ENCODE measurements around the gene FBXO24.
"Not testable (repeated sequence)": the region's sequence is repeated elsewhere in the genome, so short reads cannot be mapped to it uniquely, and the experiment has no call there.

FBXO24 gene, protein sequence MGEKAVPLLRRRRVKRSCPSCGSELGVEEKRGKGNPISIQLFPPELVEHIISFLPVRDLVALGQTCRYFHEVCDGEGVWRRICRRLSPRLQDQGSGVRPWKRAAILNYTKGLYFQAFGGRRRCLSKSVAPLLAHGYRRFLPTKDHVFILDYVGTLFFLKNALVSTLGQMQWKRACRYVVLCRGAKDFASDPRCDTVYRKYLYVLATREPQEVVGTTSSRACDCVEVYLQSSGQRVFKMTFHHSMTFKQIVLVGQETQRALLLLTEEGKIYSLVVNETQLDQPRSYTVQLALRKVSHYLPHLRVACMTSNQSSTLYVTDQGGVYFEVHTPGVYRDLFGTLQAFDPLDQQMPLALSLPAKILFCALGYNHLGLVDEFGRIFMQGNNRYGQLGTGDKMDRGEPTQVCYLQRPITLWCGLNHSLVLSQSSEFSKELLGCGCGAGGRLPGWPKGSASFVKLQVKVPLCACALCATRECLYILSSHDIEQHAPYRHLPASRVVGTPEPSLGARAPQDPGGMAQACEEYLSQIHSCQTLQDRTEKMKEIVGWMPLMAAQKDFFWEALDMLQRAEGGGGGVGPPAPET

DNA sequence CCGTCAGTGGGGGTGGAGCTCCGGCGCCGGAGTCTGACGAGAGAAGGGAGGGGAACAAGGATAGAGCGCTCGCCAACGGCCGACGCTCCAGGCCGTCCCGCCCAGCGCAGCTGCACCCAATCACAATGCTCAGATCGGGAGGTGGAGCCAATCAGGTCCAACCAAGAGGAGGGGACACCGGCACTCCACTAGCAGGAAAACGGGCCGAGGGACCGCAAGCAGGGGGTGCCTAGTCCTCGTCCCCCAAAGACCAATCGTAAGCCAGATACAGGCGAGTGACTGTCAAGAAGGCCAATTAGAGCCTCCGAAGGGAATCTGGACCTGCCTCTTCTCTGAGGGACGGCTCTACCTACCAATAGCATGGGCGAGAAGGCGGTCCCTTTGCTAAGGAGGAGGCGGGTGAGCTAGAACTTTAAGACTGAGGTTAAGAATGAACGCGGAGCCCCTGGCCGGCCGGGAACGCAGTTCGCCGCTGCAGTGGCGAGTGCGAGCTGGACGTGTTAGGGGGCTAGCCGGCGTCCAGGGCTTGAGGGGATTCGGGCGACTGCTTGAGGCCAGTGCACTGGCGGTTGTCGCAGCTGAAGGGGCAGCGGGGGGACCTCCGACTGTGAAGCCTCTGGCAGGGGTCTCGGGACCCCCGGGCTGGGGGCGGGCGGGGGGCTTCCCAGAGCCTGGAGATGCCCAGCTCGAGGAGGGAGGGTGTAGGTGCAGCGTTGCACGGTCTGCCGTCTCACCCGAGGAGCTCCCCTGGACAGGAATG is at the start of gene FBXO24:
FBXO24 (plus strand) TSS at position 63 of the 760 bp plus-strand sequence; CDS start at position 361, 298 bp downstream.
- no peaks in the 10 kb centered on the region for H3K27me3 ChIP-seq (replicated peaks)
- peak within 1 kb of the TSS; percentile 76 for H3K4me3 ChIP-seq (ENCODE audit: low read depth, low read length)
- in situ Hi-C loops (cut with HindIII; ENCODE audit: low pct_ligation_motif_present, low sequenced_read_pairs): no loop called here
- H3K27ac ChIP-seq: peak within 1 kb of the TSS; percentile 88
- TF ChIP-seq, protein P1, sequence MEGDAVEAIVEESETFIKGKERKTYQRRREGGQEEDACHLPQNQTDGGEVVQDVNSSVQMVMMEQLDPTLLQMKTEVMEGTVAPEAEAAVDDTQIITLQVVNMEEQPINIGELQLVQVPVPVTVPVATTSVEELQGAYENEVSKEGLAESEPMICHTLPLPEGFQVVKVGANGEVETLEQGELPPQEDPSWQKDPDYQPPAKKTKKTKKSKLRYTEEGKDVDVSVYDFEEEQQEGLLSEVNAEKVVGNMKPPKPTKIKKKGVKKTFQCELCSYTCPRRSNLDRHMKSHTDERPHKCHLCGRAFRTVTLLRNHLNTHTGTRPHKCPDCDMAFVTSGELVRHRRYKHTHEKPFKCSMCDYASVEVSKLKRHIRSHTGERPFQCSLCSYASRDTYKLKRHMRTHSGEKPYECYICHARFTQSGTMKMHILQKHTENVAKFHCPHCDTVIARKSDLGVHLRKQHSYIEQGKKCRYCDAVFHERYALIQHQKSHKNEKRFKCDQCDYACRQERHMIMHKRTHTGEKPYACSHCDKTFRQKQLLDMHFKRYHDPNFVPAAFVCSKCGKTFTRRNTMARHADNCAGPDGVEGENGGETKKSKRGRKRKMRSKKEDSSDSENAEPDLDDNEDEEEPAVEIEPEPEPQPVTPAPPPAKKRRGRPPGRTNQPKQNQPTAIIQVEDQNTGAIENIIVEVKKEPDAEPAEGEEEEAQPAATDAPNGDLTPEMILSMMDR (IDR thresholded peaks at IDR 0.05; ENCODE audit: low read depth, low read length, missing control alignments): no peak
- DNase-seq: peak; percentile 100
- H3K36me3 ChIP-seq (replicated peaks): peaks cover 12% of the 10 kb centered on the region

DNA sequence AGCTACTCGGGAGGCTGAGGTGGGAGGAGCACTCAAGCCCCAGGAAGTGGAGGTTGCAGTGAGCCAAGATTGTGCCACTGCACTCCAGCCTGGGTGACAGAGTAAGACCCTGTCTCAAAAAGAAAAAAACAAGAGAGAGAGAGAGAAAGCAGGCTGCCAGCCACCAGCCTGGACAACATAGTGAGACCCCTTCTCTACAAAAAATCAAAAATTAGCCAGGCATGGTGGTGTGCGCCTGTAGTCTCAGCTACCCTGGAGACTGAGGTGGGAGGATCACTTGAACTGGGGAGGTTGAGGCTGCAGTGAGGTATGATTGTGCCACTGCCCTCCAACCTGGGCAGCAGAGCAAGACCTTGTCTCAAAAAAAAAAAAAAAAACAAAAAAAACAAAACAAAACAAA is 49.4 kb upstream of the FBXO24 start:
- H3K36me3 ChIP-seq (replicated peaks); H3K4me3 ChIP-seq (ENCODE audit: low read depth, low read length); DNase-seq; H3K27ac ChIP-seq; H3K27me3 ChIP-seq (replicated peaks); in situ Hi-C loops (cut with HindIII; ENCODE audit: low pct_ligation_motif_present, low sequenced_read_pairs): not testable (repeated sequence)

DNA sequence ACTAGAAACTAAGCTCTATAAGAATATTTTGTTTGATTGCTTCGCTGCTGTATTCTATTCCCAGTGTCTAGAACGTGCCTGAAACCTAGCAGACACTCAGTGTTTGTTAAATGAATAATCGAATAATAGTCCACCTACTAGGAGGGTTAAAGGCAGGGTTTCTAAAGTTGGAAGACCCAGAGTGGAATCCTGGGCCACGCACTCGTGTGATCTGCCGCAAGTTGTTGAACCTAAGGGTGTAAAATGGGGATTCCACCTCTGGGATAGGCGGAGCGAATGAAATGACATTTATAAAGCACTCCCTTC is 47.8 kb upstream of the FBXO24 start:
- TF ChIP-seq, protein P1 (IDR thresholded peaks at IDR 0.05; ENCODE audit: low read depth, low read length, missing control alignments): no peak
- no peak for DNase-seq
- Histone ChIP-seq H3K27ac (no peak overlapping the region), H3K27me3 (replicated peaks) (no peaks in the 10 kb centered on the region), H3K4me3 (ENCODE audit: low read depth, low read length) (peak overlapping the region; percentile 45), H3K36me3 (replicated peaks) (no peaks in the 10 kb centered on the region)
- in situ Hi-C loops (cut with HindIII; ENCODE audit: low pct_ligation_motif_present, low sequenced_read_pairs): no loop called here

DNA sequence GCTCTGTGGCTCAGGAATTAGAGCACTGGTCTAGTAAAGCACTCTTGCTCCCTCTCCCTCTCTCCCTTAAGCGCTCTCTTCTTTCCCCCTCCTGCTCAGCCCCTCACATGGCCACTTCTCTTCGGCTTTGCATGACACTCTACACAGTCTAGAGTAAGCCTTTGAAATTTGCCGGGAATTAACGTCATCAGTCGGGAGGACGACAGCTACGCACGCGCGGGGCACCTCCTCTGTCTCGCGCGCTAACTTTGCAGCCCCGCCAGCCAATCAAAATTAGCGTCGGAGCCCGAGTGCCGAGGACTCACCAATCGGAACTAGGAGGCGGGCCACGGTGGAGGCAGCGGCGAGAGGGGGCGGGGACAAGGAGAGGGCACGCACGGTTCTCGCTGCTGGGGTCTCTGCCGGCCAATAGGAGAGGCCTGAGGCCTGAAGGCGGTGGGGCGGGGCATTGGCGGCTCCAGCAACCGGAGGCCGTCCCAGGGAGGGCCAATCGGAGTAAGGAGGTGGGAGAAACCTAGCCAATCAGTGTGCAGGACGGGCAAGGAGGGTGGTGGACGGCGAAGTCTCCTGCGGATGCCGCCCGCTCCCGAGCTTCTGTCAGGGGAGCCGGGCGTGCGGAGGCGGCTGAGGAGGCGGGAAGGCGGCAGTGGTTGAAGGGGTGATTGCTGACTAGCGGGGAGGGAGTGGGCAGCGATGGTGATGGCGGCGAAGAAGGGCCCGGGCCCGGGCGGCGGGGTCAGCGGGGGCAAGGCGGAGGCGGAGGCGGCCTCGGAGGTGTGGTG is 47.3 kb upstream of the FBXO24 start, which contains the start of gene AGFG2:
AGFG2 (plus strand) TSS at position 550 of the 782 bp plus-strand sequence; CDS start at position 694, 144 bp downstream.
- in situ Hi-C loops (cut with HindIII; ENCODE audit: low pct_ligation_motif_present, low sequenced_read_pairs): no loop called here
- Histone ChIP-seq H3K27me3 (replicated peaks) (no peaks in the 10 kb centered on the region), H3K27ac (no peak within 1 kb of the TSS), H3K36me3 (replicated peaks) (no peaks in the 10 kb centered on the region), H3K4me3 (ENCODE audit: low read depth, low read length) (peak within 1 kb of the TSS; percentile 69)
- TF ChIP-seq, protein P1 (IDR thresholded peaks at IDR 0.05; ENCODE audit: low read depth, low read length, missing control alignments): no peak
- peak; percentile 100 for DNase-seq

DNA sequence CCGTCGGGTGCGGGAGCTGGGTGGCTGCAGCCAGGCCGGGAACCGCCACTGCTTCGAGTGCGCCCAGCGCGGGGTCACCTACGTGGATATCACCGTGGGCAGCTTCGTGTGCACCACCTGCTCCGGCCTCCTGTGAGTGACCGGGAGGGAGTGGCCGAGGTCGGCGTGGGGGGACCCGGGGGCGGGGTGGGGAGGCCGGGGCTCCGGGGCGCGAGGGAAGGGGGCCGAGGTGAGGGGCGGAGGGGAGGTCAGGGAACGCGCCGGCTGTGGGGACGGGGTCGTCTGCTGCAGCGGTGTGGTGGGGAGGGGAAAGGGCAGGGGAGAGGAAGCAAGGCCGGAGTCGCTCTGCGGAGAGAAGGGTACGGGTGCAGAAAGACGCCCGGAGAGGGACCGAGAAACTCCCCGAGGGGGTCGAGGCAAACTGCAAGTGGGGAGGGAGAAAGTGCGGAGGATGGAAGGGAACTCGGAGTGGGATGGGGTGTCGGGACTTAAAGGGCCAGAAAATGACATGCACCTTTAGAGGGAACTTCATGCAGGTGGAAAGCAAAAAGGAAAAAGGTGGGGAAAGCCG is 46.6 kb upstream of the FBXO24 start:
- H3K27me3 ChIP-seq (replicated peaks): no peaks in the 10 kb centered on the region
- DNase-seq: no peak
- in situ Hi-C loops (cut with HindIII; ENCODE audit: low pct_ligation_motif_present, low sequenced_read_pairs): no loop called here
- TF ChIP-seq, protein P1 (IDR thresholded peaks at IDR 0.05; ENCODE audit: low read depth, low read length, missing control alignments): no peak
- no peaks in the 10 kb centered on the region for H3K36me3 ChIP-seq (replicated peaks)
- H3K4me3 ChIP-seq (ENCODE audit: low read depth, low read length): peak overlapping the region; percentile 69
- no peak overlapping the region for H3K27ac ChIP-seq
